Endothelial cell of umbilical vein (primary cell): ENCODE measurements around the gene RABL3. TPM values are rescaled to one million over a fixed set of nuclear protein-coding genes. Genes with fewer than 3 reads are reported as not detected.

Source experiments
- BruUV-seq: library from RNA; stranded (reverse); fragments of 400-500 nt; replicated peaks from 2 replicates; lab custom pipeline; 2021; lab: Mats Ljungman, UMichigan
- CTCF ChIA-PET: fragments of 300-600, 350-600 bp; sonication (Branson Sonifier 250); formaldehyde crosslinking; loops from one replicate; lab custom pipeline; 2021; ENCODE audit warnings: antibody characterized with exemption, inconsistent platforms; lab: Charles Lee
- POLR2A ChIA-PET: fragments of 300-600, 350-600 bp; sonication (Branson Sonifier 250); formaldehyde crosslinking; loops from one replicate; lab custom pipeline; 2021; ENCODE audit warnings: antibody characterized with exemption, inconsistent platforms; lab: Charles Lee
- DNase-seq: peaks from one replicate; pipeline ENCODE4 v3.0.0-alpha.2; 2011; ENCODE audit warnings: low read depth, low spot score
- FAIRE-seq: peaks from 2 replicates; lab custom pipeline; 2011; peaks lifted over from hg19 to GRCh38; lab: Jason Lieb, UNC
- H2AFZ ChIP-seq: 2 replicates; pipeline ENCODE4 v1.6.0; 2012; ENCODE audit warnings: low read depth, low read length, control low read depth, inconsistent platforms
- H3K27ac ChIP-seq: 2 replicates; pipeline ENCODE4 v1.5.1; 2011; ENCODE audit warnings: low read depth, mild to moderate bottlenecking, control low read depth, low read length, moderate library complexity; ENCODE audit not compliant: insufficient read depth
- H3K27me3 ChIP-seq, 2 experiments: 2 replicates each; pipeline versions ENCODE4 v1.6.0 to v1.6.1; 2011; ENCODE audit warnings: low read length in 2 of 2, mixed read lengths in 1 of 2; ENCODE audit not compliant: control insufficient read depth in 2 of 2, insufficient read depth in 2 of 2
- H3K36me3 ChIP-seq, 2 experiments: 2 replicates in 1 of 2; 3 replicates in 1 of 2; pipeline ENCODE4 v1.5.1; 2011; ENCODE audit warnings: low read length in 2 of 2, mild to moderate bottlenecking in 1 of 2, moderate library complexity in 1 of 2; ENCODE audit not compliant: control insufficient read depth in 2 of 2, insufficient read depth in 2 of 2; ENCODE audit errors: extremely low read depth in 1 of 2
- H3K4me1 ChIP-seq: 3 replicates; pipeline ENCODE4 v1.5.1; 2011; ENCODE audit warnings: mild to moderate bottlenecking, low read length; ENCODE audit not compliant: control insufficient read depth, insufficient read depth; ENCODE audit errors: extremely low read depth
- H3K4me2 ChIP-seq: 2 replicates; pipeline ENCODE4 v1.6.1; 2011; ENCODE audit warnings: low read length, control low read depth, mixed read lengths; ENCODE audit not compliant: insufficient read depth
- H3K4me3 ChIP-seq, 3 experiments: fragments of 200-600 bp in 1 of 3; sonication (generic), shearing (Covaris generic) in 1 of 3; replicated peaks in 1 of 3; 2 replicates each; pipeline ENCODE4 v1.5.1; 2011 to 2016; ENCODE audit warnings: control low read depth in 3 of 3, low read length in 3 of 3, mild to moderate bottlenecking in 2 of 3, inconsistent platforms in 1 of 3, low read depth in 1 of 3, moderate library complexity in 1 of 3; ENCODE audit not compliant: insufficient read depth in 1 of 3
- H3K79me2 ChIP-seq: 2 replicates; pipeline ENCODE4 v1.6.0; 2012; ENCODE audit warnings: low read length, inconsistent platforms; ENCODE audit not compliant: control insufficient read depth, insufficient read depth
- H3K9ac ChIP-seq: replicated peaks from 2 replicates; pipeline ENCODE3; 2011; ENCODE audit warnings: low read length, control low read depth; ENCODE audit not compliant: insufficient read depth; ENCODE audit errors: extremely low read depth
- H3K9me1 ChIP-seq: replicated peaks from 3 replicates; pipeline ENCODE4 v1.6.0; 2011; ENCODE audit warnings: mild to moderate bottlenecking, low read length; ENCODE audit not compliant: control insufficient read depth, insufficient read depth; ENCODE audit errors: extremely low read depth
- H3K9me3 ChIP-seq: replicated peaks from 2 replicates; pipeline ENCODE4 v1.5.1; 2012; ENCODE audit warnings: low read length, inconsistent platforms; ENCODE audit not compliant: control insufficient read depth, insufficient read depth
- H4K20me1 ChIP-seq: replicated peaks from 2 replicates; pipeline ENCODE3; 2011; ENCODE audit warnings: mild to moderate bottlenecking, low read length; ENCODE audit not compliant: control insufficient read depth, insufficient read depth; ENCODE audit errors: extremely low read depth
- EZH2 ChIP-seq: IDR thresholded peaks from 2 replicates; pipeline ENCODE4 v1.6.1; 2012; ENCODE audit warnings: borderline replicate concordance, low read depth, mild to moderate bottlenecking, moderate library complexity, low read length, inconsistent platforms; ENCODE audit not compliant: severe bottlenecking
- FOS ChIP-seq: IDR thresholded peaks from 2 replicates; pipeline ENCODE4 v1.6.1; 2011; ENCODE audit warnings: mild to moderate bottlenecking, low read length, moderate library complexity, borderline replicate concordance; ENCODE audit not compliant: insufficient read depth
- GATA2 ChIP-seq: IDR thresholded peaks from 2 replicates; pipeline ENCODE4 v1.7.0; 2011; ENCODE audit warnings: low read depth, mild to moderate bottlenecking, moderate library complexity, mixed read lengths, low read length; ENCODE audit not compliant: insufficient read length, insufficient read depth
- JUN ChIP-seq: IDR thresholded peaks from 2 replicates; pipeline ENCODE4 v1.6.1; 2011; ENCODE audit warnings: borderline replicate concordance, low read depth; ENCODE audit not compliant: insufficient read length, insufficient read depth
- MAX ChIP-seq: IDR thresholded peaks from 2 replicates; pipeline ENCODE4 v1.6.1; 2011; ENCODE audit not compliant: insufficient read depth, insufficient read length
- MYC ChIP-seq: IDR thresholded peaks from one replicate; pipeline ENCODE4 v1.6.1; 2011; ENCODE audit warnings: mild to moderate bottlenecking, low read depth, low read length
- POLR2A ChIP-seq: IDR thresholded peaks from 2 replicates; pipeline ENCODE4 v1.6.1; 2012; ENCODE audit warnings: low read depth, mild to moderate bottlenecking, control low read depth, low read length
- POLR2AphosphoS5 ChIP-seq: IDR thresholded peaks from 2 replicates; pipeline ENCODE4 v1.6.1; 2012; ENCODE audit warnings: low read depth, mild to moderate bottlenecking, control low read depth, low read length, moderate library complexity; ENCODE audit not compliant: insufficient read depth
- dilution Hi-C: fragments of 300-500 bp; cut with MboI; formaldehyde crosslinking; loops from one replicate; pipeline ENCODE4 v1.15.0; 2019; ENCODE audit warnings: low sequenced_read_pairs; ENCODE audit not compliant: extremely low pct_ligation_motif_present
- intact Hi-C: fragments of 100-400 bp; cut with micrococcal nuclease; formaldehyde crosslinking; loops from one replicate; pipeline ENCODE4 v1.10.0; 2022
- polyA plus RNA-seq, 4 experiments: library from polyadenylated mRNA; depleted of rRNA in 3 of 4; stranded (reverse) in 3 of 4; unstranded in 1 of 4; fragments of >200 nt; gene quantifications; 2 replicates each; pipeline versions ENCODE4 v1.2.1 to v1.2.3, GENCODE V29; 2011 to 2012; ENCODE audit warnings: missing spikeins in 1 of 4
- total RNA-seq: library from RNA; stranded (reverse); gene quantifications from 2 replicates; pipeline ENCODE4 v1.2.3, GENCODE V29; 2021
- TF ChIP-seq, protein P1 (sequence below), 2 donors: IDR thresholded peaks; 1 replicate in 1 of 2; 2 replicates in 1 of 2; pipeline ENCODE4 v1.5.1; 2011; ENCODE audit warnings: low read length in 2 of 2, mild to moderate bottlenecking in 2 of 2, moderate library complexity in 2 of 2, control low read depth in 1 of 2, inconsistent platforms in 1 of 2, low read depth in 1 of 2; ENCODE audit not compliant: insufficient read depth in 1 of 2; ENCODE audit errors: extremely low read depth in 1 of 2

RABL3 gene
- total and polyA plus RNA-seq, 2 donors (not counting 3 experiments of a cell fraction or from before 2014, with no cell fraction given): 4.3 to 24.9 TPM

DNA sequence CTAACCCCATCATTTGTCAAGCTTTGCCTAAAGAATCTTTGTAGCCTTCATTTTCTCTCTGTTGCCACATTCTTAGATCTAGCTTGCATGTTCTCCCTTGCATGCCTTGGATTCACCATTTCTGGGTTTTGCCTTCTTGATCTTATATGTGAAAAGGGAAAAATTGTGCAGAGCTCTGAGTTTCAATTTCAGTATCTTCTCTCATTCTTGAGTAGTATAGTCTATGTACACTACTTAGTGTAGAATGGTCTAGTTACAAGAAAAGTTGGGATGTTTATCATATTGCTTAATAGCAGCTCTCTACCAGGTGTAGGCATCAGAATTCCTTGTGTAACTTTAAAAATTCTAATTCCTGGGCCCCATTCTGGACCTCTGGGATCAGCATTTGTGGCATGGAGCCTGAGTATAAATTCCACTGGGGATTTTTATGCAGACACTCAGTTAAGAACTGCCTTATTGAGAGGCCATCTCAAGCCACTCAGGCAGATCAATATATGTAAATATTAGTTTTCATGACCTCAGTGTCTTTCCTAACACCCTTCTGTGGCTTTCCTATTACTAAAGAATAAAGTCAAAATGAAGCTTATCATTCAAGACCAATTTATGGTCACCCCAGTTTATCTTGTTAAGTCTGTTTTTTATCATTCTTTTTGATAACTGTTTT, 23.6 kb upstream of the RABL3 start:
- CTCF ChIA-PET: interaction anchor here (0.7 to 1.7 kb wide), 4 partner anchors 15 to 198 kb away, joined by 3 to 6 read pairs (median 4); no protein-coding TSS in a partner anchor
- Histone ChIP-seq H3K36me3 (no peaks in the 10 kb centered on the region), H3K27ac (no peak overlapping the region), H3K4me3 (no peak overlapping the region), H3K27me3 (no peaks in the 10 kb centered on the region), H4K20me1 (no peaks in the 10 kb centered on the region), H3K9me3 (no peaks in the 10 kb centered on the region), H2AFZ (no peak overlapping the region), H3K9me1 (no peaks in the 10 kb centered on the region), H3K9ac (no peak overlapping the region), H3K4me2 (no peak overlapping the region), H3K79me2 (peaks cover 51% of the 10 kb centered on the region), H3K4me1 (no peaks in the 10 kb centered on the region)
- no TSS peak for BruUV-seq
- intact Hi-C loops (no loop called here), dilution Hi-C loops (no loop called here)
- DNase-seq (no peak), FAIRE-seq (no peak)
- TF ChIP-seq, protein P1, sequence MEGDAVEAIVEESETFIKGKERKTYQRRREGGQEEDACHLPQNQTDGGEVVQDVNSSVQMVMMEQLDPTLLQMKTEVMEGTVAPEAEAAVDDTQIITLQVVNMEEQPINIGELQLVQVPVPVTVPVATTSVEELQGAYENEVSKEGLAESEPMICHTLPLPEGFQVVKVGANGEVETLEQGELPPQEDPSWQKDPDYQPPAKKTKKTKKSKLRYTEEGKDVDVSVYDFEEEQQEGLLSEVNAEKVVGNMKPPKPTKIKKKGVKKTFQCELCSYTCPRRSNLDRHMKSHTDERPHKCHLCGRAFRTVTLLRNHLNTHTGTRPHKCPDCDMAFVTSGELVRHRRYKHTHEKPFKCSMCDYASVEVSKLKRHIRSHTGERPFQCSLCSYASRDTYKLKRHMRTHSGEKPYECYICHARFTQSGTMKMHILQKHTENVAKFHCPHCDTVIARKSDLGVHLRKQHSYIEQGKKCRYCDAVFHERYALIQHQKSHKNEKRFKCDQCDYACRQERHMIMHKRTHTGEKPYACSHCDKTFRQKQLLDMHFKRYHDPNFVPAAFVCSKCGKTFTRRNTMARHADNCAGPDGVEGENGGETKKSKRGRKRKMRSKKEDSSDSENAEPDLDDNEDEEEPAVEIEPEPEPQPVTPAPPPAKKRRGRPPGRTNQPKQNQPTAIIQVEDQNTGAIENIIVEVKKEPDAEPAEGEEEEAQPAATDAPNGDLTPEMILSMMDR (IDR thresholded peaks at IDR 0.05; ENCODE audit: extremely low read depth in 1 of 2, insufficient read depth in 1 of 2, low read depth in 1 of 2, low read length in 2 of 2): no peak
- no peak for TF ChIP-seq POLR2AphosphoS5
- TF ChIP-seq POLR2A: no peak
- no peak for TF ChIP-seq MYC
- TF ChIP-seq GATA2: no peak
- no peak for TF ChIP-seq FOS
- no peak for TF ChIP-seq JUN
- TF ChIP-seq EZH2: no peak
- no peak for TF ChIP-seq MAX
- POLR2A ChIA-PET: no interaction called here
